Neural progenitor cell (in vitro differentiated cells): Measurements from ENCODE around the gene KIRREL3. TPM values are rescaled to one million over a fixed set of nuclear protein-coding genes. Genes with fewer than 3 reads are reported as not detected.

Experiments
- DNase-seq: peaks from one replicate; pipeline ENCODE4 v3.0.0-alpha.2; 2016; ENCODE audit warnings: low spot score
- H2AFZ ChIP-seq: fragments of 200-600 bp; sonication (generic); replicated peaks from 2 replicates; pipeline ENCODE4 v1.6.1; 2016; ENCODE audit warnings: antibody characterized with exemption
- H3F3A ChIP-seq: fragments of 200-600 bp; sonication (generic); 2 replicates; pipeline ENCODE4 v1.6.1; 2016; ENCODE audit warnings: antibody characterized with exemption, low read depth
- H3K27ac ChIP-seq: fragments of 200-600 bp; sonication (generic); 2 replicates; pipeline ENCODE4 v1.5.1; 2016; ENCODE audit warnings: mild to moderate bottlenecking
- H3K27me3 ChIP-seq: fragments of 200-600 bp; sonication (generic); 2 replicates; pipeline ENCODE4 v1.6.1; 2016; ENCODE audit warnings: mild to moderate bottlenecking, moderate library complexity
- H3K36me3 ChIP-seq: fragments of 200-600 bp; sonication (generic); 2 replicates; pipeline ENCODE4 v1.5.1; 2016
- H3K4me1 ChIP-seq: fragments of 200-600 bp; sonication (generic); 2 replicates; pipeline ENCODE4 v1.6.1; 2016; ENCODE audit warnings: mixed run types
- H3K4me2 ChIP-seq: fragments of 200-600 bp; sonication (generic); 2 replicates; pipeline ENCODE4 v1.6.1; 2016
- H3K4me3 ChIP-seq: fragments of 200-600 bp; sonication (generic); 2 replicates; pipeline ENCODE4 v1.5.1; 2016
- H3K79me2 ChIP-seq: fragments of 200-600 bp; sonication (generic); 2 replicates; pipeline ENCODE4 v1.6.1; 2016; ENCODE audit warnings: low read depth
- H3K9ac ChIP-seq: fragments of 200-600 bp; sonication (generic); 2 replicates; pipeline ENCODE4 v1.6.1; 2016
- H3K9me3 ChIP-seq: fragments of 200-600 bp; sonication (generic); 2 replicates; pipeline ENCODE4 v1.5.1; 2016; ENCODE audit warnings: low read depth
- H4K20me1 ChIP-seq: fragments of 200-600 bp; sonication (generic); 2 replicates; pipeline ENCODE4 v1.6.1; 2016; ENCODE audit warnings: low read depth
- H3K27ac Mint-ChIP-seq: 3 replicates; pipeline ENCODE4 v1.8.0; 2021; ENCODE audit warnings: mixed read lengths
- H3K27me3 Mint-ChIP-seq: 2 replicates; pipeline ENCODE4 v1.8.0; 2022; ENCODE audit warnings: low read depth, mild to moderate bottlenecking, inconsistent platforms, moderate library complexity, mixed read lengths; ENCODE audit not compliant: insufficient read depth
- H3K36me3 Mint-ChIP-seq: 3 replicates; pipeline ENCODE4 v1.8.0; 2021; ENCODE audit warnings: mixed read lengths
- H3K4me1 Mint-ChIP-seq: 3 replicates; pipeline ENCODE4 v1.8.0; 2021; ENCODE audit warnings: mixed read lengths
- H3K4me3 Mint-ChIP-seq: 3 replicates; pipeline ENCODE4 v1.8.0; 2021; ENCODE audit warnings: mild to moderate bottlenecking, moderate library complexity, mixed read lengths
- H3K9me3 Mint-ChIP-seq: 3 replicates; pipeline ENCODE4 v1.8.0; 2020; ENCODE audit warnings: mixed read lengths
- EZH2 ChIP-seq: fragments of 200-600 bp; sonication (generic); IDR thresholded peaks from 2 replicates; pipeline ENCODE4 v1.6.1; 2017; ENCODE audit warnings: antibody characterized with exemption, mild to moderate bottlenecking, moderate library complexity
- EZH2phosphoT487 ChIP-seq: fragments of 200-600 bp; sonication (generic); IDR thresholded peaks from 2 replicates; pipeline ENCODE4 v1.6.1; 2017; ENCODE audit warnings: antibody characterized with exemption
- total RNA-seq: library from RNA; depleted of rRNA; stranded (reverse); fragments of >200 nt; gene quantifications from 2 replicates; pipeline ENCODE4 v1.2.3, GENCODE V29; 2015; ENCODE audit warnings: low replicate concordance
- TF ChIP-seq, protein P1 (sequence below): fragments of 200-600 bp; sonication (generic); IDR thresholded peaks from 2 replicates; pipeline ENCODE4 v1.5.1; 2017; ENCODE audit warnings: antibody characterized with exemption, mild to moderate bottlenecking

Gene KIRREL3
- total RNA-seq, 1 donor from 2014 or later = 1.1 TPM

GRCh38 chr11:126426106-126426505, 574.5 kb downstream of the KIRREL3 start:
- no peaks in the 10 kb centered on the region for H3K9me3 ChIP-seq
- Mint-ChIP-seq H3K27ac (no peak overlapping the region), H3K27me3 (peaks cover 3% of the 10 kb centered on the region), H3K4me1 (peaks cover 8% of the 10 kb centered on the region), H3K36me3 (no peaks in the 10 kb centered on the region), H3K4me3 (no peak overlapping the region), H3K9me3 (no peaks in the 10 kb centered on the region)
- no peak overlapping the region for H2AFZ ChIP-seq
- no peak overlapping the region for H3K4me3 ChIP-seq
- peaks cover 8% of the 10 kb centered on the region for H3K4me1 ChIP-seq
- no peaks in the 10 kb centered on the region for H3K36me3 ChIP-seq
- H4K20me1 ChIP-seq = no peaks in the 10 kb centered on the region
- no peak overlapping the region for H3K27ac ChIP-seq
- H3K4me2 ChIP-seq = no peak overlapping the region
- peaks cover 6% of the 10 kb centered on the region for H3F3A ChIP-seq
- no peaks in the 10 kb centered on the region for H3K79me2 ChIP-seq
- H3K27me3 ChIP-seq = no peaks in the 10 kb centered on the region
- no peak for TF ChIP-seq EZH2phosphoT487
- no peak for TF ChIP-seq EZH2
- TF ChIP-seq, protein P1, sequence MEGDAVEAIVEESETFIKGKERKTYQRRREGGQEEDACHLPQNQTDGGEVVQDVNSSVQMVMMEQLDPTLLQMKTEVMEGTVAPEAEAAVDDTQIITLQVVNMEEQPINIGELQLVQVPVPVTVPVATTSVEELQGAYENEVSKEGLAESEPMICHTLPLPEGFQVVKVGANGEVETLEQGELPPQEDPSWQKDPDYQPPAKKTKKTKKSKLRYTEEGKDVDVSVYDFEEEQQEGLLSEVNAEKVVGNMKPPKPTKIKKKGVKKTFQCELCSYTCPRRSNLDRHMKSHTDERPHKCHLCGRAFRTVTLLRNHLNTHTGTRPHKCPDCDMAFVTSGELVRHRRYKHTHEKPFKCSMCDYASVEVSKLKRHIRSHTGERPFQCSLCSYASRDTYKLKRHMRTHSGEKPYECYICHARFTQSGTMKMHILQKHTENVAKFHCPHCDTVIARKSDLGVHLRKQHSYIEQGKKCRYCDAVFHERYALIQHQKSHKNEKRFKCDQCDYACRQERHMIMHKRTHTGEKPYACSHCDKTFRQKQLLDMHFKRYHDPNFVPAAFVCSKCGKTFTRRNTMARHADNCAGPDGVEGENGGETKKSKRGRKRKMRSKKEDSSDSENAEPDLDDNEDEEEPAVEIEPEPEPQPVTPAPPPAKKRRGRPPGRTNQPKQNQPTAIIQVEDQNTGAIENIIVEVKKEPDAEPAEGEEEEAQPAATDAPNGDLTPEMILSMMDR = no peak
- no peak overlapping the region for H3K9ac ChIP-seq
- DNase-seq = no peak

- Histone ChIP-seq H3K9ac (no peak overlapping the region), H3K36me3 (no peaks in the 10 kb centered on the region), H3K4me2 (no peak overlapping the region), H3K9me3 (no peaks in the 10 kb centered on the region), H3K4me1 (peaks cover 8% of the 10 kb centered on the region), H4K20me1 (no peaks in the 10 kb centered on the region), H3K27ac (no peak overlapping the region), H2AFZ (no peak overlapping the region), H3F3A (peaks cover 6% of the 10 kb centered on the region), H3K4me3 (no peak overlapping the region), H3K79me2 (no peaks in the 10 kb centered on the region), H3K27me3 (no peaks in the 10 kb centered on the region)
- no peak for TF ChIP-seq EZH2phosphoT487
- no peak for TF ChIP-seq EZH2
- TF ChIP-seq, protein P1 = no peak
- no peak overlapping the region for H3K4me3 Mint-ChIP-seq
- H3K27me3 Mint-ChIP-seq = peaks cover 3% of the 10 kb centered on the region
- DNase-seq = no peak
- no peaks in the 10 kb centered on the region for H3K9me3 Mint-ChIP-seq
- H3K27ac Mint-ChIP-seq = no peak overlapping the region
- peaks cover 8% of the 10 kb centered on the region for H3K4me1 Mint-ChIP-seq
- no peaks in the 10 kb centered on the region for H3K36me3 Mint-ChIP-seq
These were observed 576.0 kb downstream of the KIRREL3 start for GRCh38 chr11:126424471-126425039.

- peaks cover 8% of the 10 kb centered on the region for H3K4me1 Mint-ChIP-seq
- H3K4me3 Mint-ChIP-seq = no peak overlapping the region
- Histone ChIP-seq H3F3A (peaks cover 6% of the 10 kb centered on the region), H4K20me1 (no peaks in the 10 kb centered on the region), H2AFZ (no peak overlapping the region), H3K4me3 (no peak overlapping the region), H3K9me3 (no peaks in the 10 kb centered on the region), H3K27ac (no peak overlapping the region), H3K4me1 (peaks cover 8% of the 10 kb centered on the region), H3K9ac (no peak overlapping the region), H3K4me2 (no peak overlapping the region), H3K79me2 (no peaks in the 10 kb centered on the region), H3K27me3 (no peaks in the 10 kb centered on the region), H3K36me3 (no peaks in the 10 kb centered on the region)
- DNase-seq = no peak
- no peaks in the 10 kb centered on the region for H3K9me3 Mint-ChIP-seq
- H3K27me3 Mint-ChIP-seq = peaks cover 3% of the 10 kb centered on the region
- H3K36me3 Mint-ChIP-seq = no peaks in the 10 kb centered on the region
- TF ChIP-seq, protein P1 = no peak
- no peak for TF ChIP-seq EZH2phosphoT487
- no peak for TF ChIP-seq EZH2
- H3K27ac Mint-ChIP-seq = no peak overlapping the region
These were observed 576.8 kb downstream of the KIRREL3 start for GRCh38 chr11:126423743-126424142.
